ENCODE measurements around the gene WWOX.

DNA sequence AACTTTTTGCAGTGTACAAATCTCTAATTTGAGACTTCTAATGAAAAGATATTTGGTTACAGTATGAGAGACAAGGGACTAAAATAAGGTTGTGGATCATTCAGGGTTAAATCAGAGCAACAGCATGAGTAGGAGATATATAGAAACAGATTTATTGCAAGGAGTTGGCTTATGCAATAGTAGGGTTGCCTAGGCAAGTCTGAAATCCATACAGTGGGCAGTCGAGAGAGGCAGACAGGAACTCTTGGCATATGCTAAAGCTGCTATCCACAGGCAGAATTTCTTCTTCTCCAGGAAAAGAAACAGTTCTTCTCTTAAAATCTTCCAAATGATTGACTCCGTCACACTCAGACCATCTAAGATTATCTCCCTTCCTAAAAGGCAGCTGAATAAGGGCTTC is 1000.3 kb downstream of the WWOX start:
- TF ChIP-seq CTCF (conservative IDR thresholded peaks at IDR 0.05): no peak
- no peak for TF ChIP-seq EZH2 (IDR thresholded peaks at IDR 0.05; ENCODE audit: low read depth)

Data from PC-9 (cell line).